ENCODE data around the gene PTPN21.

- TF ChIP-seq CTCF (IDR thresholded peaks at IDR 0.05) = no peak
- TF ChIP-seq POLR2A (IDR thresholded peaks at IDR 0.05) = no peak
Measured at GRCh38 chr14:88482524-88482923, 72.3 kb downstream of the PTPN21 start.

Measured in uterus (tissue), 2 donors.